ENCODE data around the gene SFT2D1. TPM values are rescaled to one million over a fixed set of nuclear protein-coding genes. Genes with fewer than 3 reads are reported as not detected.

The SFT2D1 gene
- total RNA-seq, 1 donor from 2014 or later, result 62.4 TPM

DNA sequence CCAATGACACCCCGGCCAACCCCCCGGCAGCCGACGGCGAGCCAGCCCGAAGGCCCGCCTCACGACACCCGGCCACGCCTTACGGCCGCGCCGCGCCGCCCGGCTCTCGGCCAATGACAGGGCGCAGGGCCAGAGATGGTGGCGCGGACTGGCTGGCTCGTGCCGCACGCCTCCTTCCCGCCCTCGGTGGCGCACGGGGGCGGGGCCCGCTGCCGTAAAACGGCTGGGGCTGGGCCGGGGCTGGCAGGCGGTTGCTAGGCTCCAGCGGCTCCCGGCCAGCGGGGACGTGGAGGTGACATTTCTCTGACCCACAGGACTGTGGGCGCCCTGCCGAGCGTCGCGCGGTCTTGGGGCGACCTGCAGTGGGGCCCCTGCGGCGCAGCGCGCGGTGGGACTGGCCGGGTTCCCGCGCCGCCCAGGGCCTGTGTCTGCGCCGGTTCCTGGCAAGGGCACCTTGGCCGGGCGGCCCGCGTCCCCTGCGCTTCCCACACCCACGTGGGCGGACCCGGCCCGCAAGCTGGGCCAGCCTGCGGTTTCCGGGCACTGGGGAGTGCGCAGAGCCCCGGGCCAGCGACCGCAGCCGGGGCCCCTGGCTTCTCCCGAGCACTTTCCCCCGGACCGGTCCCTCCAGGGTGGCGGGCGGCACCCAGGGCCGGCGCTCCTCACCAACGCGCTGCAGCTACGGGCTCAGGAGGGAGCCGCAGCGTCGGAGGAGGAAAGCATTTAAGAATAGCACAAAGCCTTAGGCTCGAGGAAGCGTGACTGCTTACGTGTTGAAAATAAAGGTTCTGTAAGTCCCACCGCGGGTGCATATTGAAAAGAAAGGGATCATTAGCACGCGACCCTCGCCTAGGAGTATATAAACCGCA is 40.8 kb upstream of the SFT2D1 start, which contains the start of gene MPC1:
Gene MPC1, minus strand, starts transcription at position 8 of the 869 bp plus-strand sequence. CDS start 64 bp downstream, outside the sequence.
- peak within 1 kb of the TSS; percentile 86 for H3K4me3 ChIP-seq (ENCODE audit: low read depth, low read length)
- DNase-seq (ENCODE audit: low read depth), result peak; percentile 46
- TF ChIP-seq, protein P1, sequence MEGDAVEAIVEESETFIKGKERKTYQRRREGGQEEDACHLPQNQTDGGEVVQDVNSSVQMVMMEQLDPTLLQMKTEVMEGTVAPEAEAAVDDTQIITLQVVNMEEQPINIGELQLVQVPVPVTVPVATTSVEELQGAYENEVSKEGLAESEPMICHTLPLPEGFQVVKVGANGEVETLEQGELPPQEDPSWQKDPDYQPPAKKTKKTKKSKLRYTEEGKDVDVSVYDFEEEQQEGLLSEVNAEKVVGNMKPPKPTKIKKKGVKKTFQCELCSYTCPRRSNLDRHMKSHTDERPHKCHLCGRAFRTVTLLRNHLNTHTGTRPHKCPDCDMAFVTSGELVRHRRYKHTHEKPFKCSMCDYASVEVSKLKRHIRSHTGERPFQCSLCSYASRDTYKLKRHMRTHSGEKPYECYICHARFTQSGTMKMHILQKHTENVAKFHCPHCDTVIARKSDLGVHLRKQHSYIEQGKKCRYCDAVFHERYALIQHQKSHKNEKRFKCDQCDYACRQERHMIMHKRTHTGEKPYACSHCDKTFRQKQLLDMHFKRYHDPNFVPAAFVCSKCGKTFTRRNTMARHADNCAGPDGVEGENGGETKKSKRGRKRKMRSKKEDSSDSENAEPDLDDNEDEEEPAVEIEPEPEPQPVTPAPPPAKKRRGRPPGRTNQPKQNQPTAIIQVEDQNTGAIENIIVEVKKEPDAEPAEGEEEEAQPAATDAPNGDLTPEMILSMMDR (conservative IDR thresholded peaks at IDR 0.05; ENCODE audit: low read depth, low read length), result no peak

DNA sequence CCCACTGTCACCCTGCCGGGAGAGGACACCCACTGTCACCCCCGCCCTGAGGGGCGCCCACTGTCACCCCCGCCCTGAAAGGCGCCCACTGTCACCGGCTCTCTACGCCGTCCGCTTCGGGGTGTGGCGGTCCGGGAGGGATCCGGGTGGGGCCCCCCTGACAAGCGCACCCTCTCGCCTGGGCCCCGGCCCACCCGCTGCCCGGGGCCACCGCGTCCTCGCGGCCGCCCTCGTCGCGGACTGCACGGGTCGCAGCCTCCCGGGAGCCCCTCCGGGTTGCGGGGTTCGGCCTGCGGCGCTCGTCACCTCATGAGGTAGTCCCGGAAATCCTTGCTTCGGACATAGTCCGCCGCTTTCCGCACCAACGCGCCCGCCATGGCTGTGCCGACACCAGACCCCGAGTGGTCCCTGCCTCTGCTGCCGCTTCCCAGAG is 40.2 kb upstream of the SFT2D1 start:
- TF ChIP-seq, protein P1 (conservative IDR thresholded peaks at IDR 0.05; ENCODE audit: low read depth, low read length), result no peak
- H3K4me3 ChIP-seq (ENCODE audit: low read depth, low read length), result peak overlapping the region; percentile 86
- DNase-seq (ENCODE audit: low read depth), result no peak

- peak overlapping the region; percentile 86 for H3K4me3 ChIP-seq (ENCODE audit: low read depth, low read length)
- DNase-seq (ENCODE audit: low read depth), result peak; percentile 18
Observed at GRCh38 chr6:166381733-166382499, 39.6 kb upstream of the SFT2D1 start.

DNA sequence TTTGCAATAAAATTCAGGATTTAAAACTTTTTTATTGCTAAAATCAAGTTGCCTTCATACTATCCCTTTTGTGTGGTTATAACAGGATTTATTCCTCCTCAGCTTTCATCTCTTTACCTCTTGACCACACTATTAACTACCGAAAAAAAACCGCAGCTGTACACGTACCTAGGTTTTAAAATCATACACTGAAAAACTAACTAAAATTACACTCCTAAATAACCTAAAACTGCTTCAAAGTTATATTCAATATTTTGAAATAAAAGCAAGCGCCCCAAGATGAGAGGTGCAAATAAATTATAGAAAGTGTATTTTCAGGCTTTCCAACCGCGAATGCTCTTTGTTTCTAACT is 39.0 kb upstream of the SFT2D1 start:
- DNase-seq (ENCODE audit: low read depth), result no peak
- TF ChIP-seq, protein P1 (conservative IDR thresholded peaks at IDR 0.05; ENCODE audit: low read depth, low read length), result no peak
- H3K4me3 ChIP-seq (ENCODE audit: low read depth, low read length), result peak overlapping the region; percentile 86

More at GRCh38 chr6:166381733-166382499, 39.6 kb upstream of the SFT2D1 start:
- TF ChIP-seq, protein P1 (conservative IDR thresholded peaks at IDR 0.05; ENCODE audit: low read depth, low read length), result peak; percentile 70

DNA sequence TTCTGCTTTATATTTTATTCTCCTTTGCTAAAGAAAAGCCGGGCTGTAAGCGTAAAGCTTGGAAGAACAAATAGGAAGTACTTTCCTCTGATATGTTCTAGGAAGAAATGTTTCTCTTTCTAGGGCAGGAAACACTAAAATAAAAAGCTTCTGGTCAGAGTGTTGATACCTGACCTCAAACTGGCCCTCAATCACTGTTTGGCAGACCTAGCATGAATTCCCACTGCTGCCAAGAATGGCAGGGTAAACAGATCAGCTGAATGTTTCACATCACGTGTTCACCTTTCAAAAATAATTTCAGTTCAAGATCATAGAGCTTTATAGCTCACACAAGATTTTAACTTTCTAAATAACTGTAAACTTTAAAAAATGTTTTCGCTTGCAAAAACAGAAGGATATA is 37.5 kb upstream of the SFT2D1 start:
- TF ChIP-seq, protein P1 (conservative IDR thresholded peaks at IDR 0.05; ENCODE audit: low read depth, low read length), result no peak
- no peak overlapping the region for H3K4me3 ChIP-seq (ENCODE audit: low read depth, low read length)
- DNase-seq (ENCODE audit: low read depth), result no peak

DNA sequence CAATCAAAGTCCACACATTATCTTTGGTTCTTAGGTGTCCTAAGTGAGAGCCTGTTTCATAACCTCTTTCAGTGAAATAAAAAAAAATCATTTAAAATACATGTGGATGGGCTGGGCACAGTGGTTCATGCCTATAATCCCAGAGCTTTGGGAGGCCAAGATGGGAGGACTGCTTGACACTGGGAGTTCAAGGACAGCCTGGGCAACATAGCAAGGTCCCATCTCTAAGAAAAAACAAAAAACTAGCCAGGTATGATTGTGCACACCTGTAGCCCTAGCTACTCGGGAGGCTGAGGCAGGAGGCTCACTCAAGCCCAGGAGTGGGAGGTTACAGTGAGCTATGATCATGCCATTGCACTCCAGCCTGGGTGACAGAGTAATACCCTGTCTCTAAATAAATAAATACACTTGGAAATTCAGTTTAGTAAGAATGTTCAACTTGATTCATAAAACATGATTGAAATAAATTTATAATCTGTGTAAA is 36.8 kb upstream of the SFT2D1 start:
- TF ChIP-seq, protein P1 (conservative IDR thresholded peaks at IDR 0.05; ENCODE audit: low read depth, low read length), result no peak
- no peak overlapping the region for H3K4me3 ChIP-seq (ENCODE audit: low read depth, low read length)
- DNase-seq (ENCODE audit: low read depth), result no peak
